T1000 (cell line): ENCODE measurements around the gene MPI.
"Not testable (repeated sequence)": the region's sequence is repeated elsewhere in the genome, so short reads cannot be mapped to it uniquely, and the experiment has no call there.

Source experiments
- DNase-seq: peaks from one replicate; lab custom pipeline; 2025; ENCODE audit warnings: mixed read lengths; lab: John Stamatoyannopoulos, UW

The MPI gene

GRCh38 chr15:74933573-74933972 is 43.7 kb downstream of the MPI start:
- no peak for DNase-seq

GRCh38 chr15:74935193-74935592 is 45.4 kb downstream of the MPI start:
- DNase-seq: not testable (repeated sequence)

- DNase-seq: no peak
Observed at GRCh38 chr15:74937272-74937589, 47.4 kb downstream of the MPI start.

GRCh38 chr15:74937590-74938371 is 47.9 kb downstream of the MPI start, which contains the start of gene COX5A:
COX5A (minus strand) TSS chr15:74938073; CDS start chr15:74938014, 59 bp downstream.
- DNase-seq: peak; percentile 89

- peak; percentile 51 for DNase-seq
Observed at GRCh38 chr15:74950078-74950908, 60.5 kb downstream of the MPI start.

GRCh38 chr15:74951006-74951405 is 61.2 kb downstream of the MPI start:
- DNase-seq: no peak
